Measurements from ENCODE around the gene ESRP2. TPM values are rescaled to one million over a fixed set of nuclear protein-coding genes. Genes with fewer than 3 reads are reported as not detected.

The ESRP2 gene
- total RNA-seq, 4 donors from 2014 or later, result 0.17 to 1.1 (median 0.27) TPM

DNA sequence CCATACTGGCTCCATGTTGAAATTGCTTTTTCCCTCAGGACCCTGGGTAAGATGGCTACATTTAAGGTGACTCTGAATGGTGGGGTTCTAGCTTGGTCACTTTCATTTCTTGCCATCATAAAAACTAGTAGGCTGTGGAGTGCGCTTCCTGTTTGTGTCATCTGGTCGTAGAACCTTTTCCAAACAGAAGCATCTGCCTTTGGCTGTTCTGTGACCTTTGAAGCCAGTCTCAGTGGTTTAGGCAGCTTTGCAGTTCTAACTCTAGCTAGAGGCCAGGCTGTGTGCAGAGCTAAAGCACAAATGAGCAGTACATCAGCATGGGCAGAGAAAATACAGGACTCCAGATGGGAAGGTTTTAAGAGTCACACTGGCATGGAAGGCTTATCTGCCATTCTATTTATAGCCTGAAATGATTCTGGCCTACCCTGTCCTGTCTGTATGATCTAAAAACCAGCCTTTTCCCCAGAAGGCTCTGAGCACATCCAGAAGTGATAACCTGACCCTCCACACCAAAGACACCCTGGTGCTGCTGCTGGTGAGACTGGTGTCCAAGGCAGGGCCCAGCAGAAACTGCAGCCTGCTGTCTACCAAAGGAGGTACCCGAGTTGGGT, 8.6 kb downstream of the ESRP2 start:
- TF ChIP-seq, protein P1, sequence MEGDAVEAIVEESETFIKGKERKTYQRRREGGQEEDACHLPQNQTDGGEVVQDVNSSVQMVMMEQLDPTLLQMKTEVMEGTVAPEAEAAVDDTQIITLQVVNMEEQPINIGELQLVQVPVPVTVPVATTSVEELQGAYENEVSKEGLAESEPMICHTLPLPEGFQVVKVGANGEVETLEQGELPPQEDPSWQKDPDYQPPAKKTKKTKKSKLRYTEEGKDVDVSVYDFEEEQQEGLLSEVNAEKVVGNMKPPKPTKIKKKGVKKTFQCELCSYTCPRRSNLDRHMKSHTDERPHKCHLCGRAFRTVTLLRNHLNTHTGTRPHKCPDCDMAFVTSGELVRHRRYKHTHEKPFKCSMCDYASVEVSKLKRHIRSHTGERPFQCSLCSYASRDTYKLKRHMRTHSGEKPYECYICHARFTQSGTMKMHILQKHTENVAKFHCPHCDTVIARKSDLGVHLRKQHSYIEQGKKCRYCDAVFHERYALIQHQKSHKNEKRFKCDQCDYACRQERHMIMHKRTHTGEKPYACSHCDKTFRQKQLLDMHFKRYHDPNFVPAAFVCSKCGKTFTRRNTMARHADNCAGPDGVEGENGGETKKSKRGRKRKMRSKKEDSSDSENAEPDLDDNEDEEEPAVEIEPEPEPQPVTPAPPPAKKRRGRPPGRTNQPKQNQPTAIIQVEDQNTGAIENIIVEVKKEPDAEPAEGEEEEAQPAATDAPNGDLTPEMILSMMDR (IDR thresholded peaks at IDR 0.05; ENCODE audit: low read depth), result no peak

DNA sequence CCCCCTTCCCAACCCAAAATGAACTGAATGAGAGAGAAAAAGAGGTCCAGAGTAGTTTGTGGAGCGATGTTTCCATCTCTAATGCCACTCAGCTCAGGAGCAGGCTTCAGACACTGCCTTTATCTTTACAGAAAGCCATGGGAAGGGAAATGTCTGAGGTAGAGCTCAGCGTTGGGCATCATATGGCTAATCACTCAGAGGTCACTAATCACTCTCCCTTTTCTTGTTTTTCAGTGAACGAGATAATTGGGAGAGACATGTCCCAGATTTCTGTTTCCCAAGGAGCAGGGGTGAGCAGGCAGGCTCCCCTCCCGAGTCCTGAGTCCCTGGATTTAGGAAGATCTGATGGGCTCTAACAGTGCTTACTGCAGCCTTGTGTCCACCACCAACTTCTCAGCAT, 9.8 kb downstream of the ESRP2 start:
- TF ChIP-seq, protein P1 (IDR thresholded peaks at IDR 0.05; ENCODE audit: low read depth), result no peak

DNA sequence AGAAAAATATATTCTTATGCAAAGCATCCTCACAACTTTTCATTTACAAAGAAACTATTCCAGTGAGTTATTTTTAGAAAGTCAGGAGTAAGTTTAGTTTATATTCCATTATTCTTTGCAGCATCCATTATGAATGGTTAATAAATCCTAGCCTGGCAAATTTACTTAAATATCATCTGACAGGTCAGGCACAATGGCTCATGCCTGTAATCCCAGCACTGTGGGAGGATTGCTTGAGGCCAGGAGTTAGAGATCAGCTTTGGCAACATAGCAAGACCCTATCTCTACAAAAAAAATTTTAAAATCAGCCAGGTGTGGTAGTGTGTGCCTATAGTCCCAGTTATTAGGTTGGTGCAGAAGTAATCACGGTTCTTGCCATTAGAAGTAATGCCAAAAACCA, 12.9 kb downstream of the ESRP2 start:
- TF ChIP-seq, protein P1 (IDR thresholded peaks at IDR 0.05; ENCODE audit: low read depth), result no peak

DNA sequence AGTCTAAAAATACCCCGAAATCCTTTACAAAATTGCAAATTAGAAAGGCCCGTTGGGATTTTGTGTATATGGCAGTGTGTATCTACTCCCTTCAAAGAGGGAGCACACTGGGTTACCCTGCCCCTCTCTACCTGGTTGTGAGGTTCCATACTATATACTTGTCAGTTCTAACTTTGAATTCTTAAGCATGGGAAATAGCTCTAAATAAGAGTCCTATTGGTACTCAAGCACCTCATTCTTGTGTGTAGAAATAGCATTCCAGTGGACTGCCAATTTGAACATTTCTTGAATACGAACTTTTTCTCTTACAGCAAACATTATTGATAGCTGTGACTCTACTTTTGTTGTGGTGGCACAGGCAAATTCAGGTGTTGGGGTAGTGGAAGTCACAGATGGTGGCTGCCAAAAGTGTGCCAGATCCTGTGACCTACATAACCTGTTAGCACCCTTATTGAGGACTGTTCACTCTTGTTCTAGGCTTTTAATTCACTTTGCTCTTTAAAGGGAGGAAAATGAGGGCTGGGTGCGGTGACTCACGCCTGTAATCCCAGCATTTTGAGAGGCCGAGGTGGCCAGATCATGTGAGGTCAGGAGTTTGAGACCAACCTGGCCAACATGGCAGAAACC, 16.1 kb downstream of the ESRP2 start:
- TF ChIP-seq, protein P1 (IDR thresholded peaks at IDR 0.05; ENCODE audit: low read depth), result no peak

DNA sequence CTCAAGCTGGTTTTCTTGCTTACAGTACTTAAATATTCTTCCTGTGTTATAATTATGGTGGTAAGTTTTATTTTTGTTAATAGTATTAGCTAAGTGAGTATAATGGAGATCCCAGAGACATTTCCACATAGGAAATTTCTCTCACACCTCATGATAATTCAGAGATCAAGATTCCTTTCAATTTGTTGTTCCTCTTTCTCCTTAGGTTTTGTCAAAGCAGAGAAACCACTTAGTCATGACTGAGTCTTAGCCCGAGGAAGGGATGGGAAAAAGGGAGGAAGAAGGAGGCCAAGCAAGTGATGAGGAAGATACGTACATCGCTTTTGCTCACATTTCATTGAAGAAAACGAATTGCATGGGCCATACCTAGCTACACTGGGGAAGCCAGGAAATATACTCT, 18.4 kb downstream of the ESRP2 start:
- TF ChIP-seq, protein P1 (IDR thresholded peaks at IDR 0.05; ENCODE audit: low read depth), result no peak

DNA sequence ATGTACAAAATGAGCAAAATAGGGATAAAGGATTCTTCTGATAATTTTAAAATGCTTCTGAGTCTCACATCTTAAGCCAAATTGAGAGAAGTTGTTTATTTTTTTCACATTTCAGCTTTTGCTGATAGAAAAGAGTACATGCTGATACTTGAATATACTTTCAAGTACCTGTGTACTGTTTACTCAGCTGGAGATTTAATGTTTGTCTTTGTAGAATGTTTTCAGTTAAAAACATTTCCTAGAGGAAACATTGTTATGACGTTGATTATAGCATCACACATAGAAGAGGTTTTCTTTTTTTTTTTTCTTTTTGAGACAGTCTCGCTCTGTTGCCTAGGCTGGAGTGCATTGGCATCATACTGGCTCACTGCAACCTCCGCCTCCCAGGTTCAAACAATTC, 19.7 kb downstream of the ESRP2 start:
- TF ChIP-seq, protein P1 (IDR thresholded peaks at IDR 0.05; ENCODE audit: low read depth), result no peak

DNA sequence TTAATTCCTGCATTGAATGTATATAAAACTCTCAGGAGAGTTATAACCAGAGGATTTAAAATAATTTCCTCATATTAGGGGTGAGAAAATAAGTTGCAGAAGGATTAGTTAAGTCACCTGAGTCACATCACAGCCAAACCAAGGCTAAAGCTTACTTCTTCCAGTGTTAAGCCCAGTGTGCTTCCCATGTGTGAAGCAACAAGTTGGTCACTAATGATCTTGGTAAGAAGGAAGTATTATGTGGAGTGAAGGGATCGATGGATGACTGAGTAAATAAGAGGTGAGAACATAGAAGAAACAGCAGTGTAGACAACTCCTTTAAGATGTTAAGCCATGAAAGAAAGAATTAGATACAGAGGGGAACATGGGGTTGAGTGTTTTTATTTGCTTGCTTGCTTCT, 20.6 kb downstream of the ESRP2 start:
- TF ChIP-seq, protein P1 (IDR thresholded peaks at IDR 0.05; ENCODE audit: low read depth), result no peak

All from subcutaneous adipose tissue (tissue), 4 donors.